GM21367 (cell line): ENCODE measurements around the gene LILRA6.
"Not testable (repeated sequence)": the region's sequence is repeated elsewhere in the genome, so short reads cannot be mapped to it uniquely, and the experiment has no call there.

Source experiments
- ATAC-seq: cut with Tn5 transposase; IDR thresholded peaks from one replicate; pipeline ENCODE4 v1.9.1; 2021; ENCODE audit not compliant: unreplicated experiment

LILRA6 gene

GRCh38 chr19:54242646-54243045 is at the start of gene LILRA6:
LILRA6 (minus strand) TSS chr19:54242790.
- ATAC-seq, result not testable (repeated sequence)

DNA sequence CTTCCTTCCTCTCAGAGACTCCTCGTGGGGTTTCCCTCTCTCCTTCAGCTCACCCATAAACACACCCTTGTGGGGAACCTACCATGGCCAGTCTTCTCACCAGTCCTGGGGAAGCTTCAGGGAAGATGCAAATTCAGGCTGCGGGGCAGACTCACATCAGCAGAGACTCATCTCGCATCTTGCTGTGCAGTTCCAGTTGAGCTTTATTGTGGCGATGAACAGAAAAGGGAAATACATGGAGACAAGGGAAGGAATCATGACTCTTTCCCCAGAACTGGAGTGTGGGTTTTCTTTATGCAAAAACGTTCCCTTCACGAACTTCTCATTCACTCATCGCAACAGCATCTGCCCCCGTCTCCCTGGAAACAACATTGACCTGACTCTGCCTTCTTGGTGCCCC is 46.6 kb upstream of the LILRA6 start:
- ATAC-seq, result not testable (repeated sequence)

GRCh38 chr19:54287456-54287855 is 44.9 kb upstream of the LILRA6 start:
- ATAC-seq, result no peak

DNA sequence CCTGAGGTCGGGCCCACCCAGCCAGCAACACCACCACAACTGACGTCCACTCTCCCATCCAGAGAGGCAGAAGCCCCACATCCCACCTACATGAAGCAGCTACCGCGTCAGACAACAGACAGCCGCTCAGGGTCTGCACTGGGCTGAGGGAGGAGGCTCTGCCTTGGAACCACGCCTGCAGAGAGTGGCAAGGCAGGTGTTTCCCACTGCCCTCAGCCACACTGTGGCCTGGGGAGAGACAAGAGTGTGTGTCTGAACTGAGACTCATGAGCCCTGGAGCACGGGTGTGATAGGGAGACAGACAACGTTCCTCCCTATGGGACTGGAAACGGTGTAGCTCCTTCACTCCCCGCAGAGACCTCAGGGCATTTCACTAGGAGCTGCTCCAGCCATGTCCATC is 43.7 kb upstream of the LILRA6 start:
- not testable (repeated sequence) for ATAC-seq

- ATAC-seq, result not testable (repeated sequence)
Measured at GRCh38 chr19:54285427-54286056, 43.0 kb upstream of the LILRA6 start.

GRCh38 chr19:54282686-54283470 is 40.3 kb upstream of the LILRA6 start:
- no peak for ATAC-seq

DNA sequence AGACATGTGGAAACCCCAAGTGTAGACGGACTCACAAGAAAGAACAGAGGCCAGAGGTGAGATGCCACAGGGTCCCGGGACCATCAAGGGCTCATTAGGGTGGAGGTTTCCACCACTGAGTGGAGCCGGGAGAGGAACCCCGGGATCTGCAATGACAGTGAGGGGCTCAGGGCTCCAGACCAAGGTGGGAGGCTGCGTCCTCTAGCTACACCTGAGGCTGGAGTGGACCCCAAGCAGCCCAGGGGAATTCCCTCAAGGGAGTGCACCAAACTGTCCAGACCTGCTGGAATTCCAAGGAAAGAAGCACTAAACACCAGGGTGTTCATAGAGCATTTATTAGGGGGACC is 39.1 kb upstream of the LILRA6 start:
- not testable (repeated sequence) for ATAC-seq

- ATAC-seq, result no peak
Measured at GRCh38 chr19:54281007-54281728, 38.6 kb upstream of the LILRA6 start, which contains the start of gene LILRB2. LILRB2 (minus strand) TSS chr19:54281110; CDS start chr19:54280496, 614 bp downstream.

DNA sequence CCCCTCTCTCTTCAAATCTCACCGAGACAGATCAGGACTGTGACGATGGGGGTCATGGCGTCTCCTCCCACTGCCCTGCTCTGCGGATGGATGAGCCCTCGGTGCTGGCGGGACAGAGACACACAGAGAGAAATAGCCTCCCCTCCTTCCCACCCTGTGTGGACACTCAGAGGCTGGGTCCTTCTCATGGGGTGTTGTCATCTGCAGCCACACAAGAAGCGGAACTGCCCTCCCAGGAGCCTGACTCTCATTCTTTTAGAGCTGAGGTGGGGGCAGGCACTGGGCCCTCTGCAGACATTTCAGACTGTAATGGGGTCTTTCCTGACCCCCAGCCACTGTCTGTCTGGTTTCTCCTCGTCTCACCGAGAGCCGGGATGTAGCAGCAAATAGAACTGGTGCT is 37.9 kb upstream of the LILRA6 start:
- ATAC-seq, result not testable (repeated sequence)

- ATAC-seq, result not testable (repeated sequence)
Measured at GRCh38 chr19:54280025-54280424, 37.4 kb upstream of the LILRA6 start.

DNA sequence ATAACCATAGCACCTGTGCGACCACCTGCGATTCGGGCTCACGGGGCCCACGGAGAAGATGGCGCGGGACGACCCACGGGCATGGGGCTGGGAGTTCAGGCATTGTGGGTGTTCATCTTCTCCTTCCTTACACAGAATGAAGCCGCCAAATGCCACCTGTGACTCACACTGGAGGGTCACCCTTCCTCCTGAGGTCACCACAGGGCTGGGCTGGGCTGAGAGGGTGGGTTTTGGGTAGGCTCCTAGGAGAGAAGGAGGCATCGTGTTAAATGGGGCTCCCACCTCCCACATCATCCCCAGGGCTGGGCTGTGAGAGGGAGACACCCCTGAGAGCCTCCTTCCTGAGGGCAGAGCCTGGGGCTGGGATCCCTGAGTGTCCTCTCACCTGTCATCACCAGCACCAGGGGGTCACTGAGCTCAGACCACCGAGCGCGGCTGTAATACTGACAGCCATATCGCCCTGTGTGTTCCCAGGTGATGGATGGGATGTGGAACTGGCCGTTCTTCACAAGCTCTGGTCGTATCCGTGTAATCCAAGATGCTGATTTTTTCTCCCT is 36.9 kb upstream of the LILRA6 start:
- ATAC-seq, result no peak

DNA sequence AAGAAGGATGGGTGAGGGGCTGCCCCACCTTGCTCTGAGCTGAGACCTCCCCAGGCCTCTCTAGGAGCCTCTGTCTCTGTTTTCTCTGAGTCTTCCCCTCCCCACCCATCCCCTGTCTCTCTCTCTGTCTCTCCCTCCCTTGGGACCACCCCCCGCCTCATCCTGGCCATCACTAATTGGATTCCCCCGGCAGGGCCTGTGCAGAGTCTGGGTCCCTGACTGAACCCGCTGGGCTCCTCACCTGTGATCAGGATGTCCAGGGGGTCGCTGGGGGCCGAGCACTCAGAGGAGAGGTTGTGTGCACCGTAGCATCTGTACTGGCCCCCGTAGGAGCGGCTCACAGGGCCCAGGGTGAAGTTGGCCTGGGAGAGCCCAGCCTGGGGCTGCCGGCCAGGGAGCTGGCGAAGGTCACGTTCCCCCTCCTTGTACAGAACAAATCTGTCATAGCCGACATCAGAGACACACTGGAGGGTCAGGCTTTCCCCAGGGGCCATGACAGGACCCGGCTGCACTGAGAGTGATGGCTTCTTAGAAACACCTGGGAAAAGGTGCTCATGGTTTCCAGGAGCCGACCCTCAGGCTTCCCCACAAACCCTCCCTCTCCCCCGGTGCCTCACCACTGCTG is 36.1 kb upstream of the LILRA6 start:
- not testable (repeated sequence) for ATAC-seq

GRCh38 chr19:54278056-54278455 is 35.5 kb upstream of the LILRA6 start:
- ATAC-seq, result not testable (repeated sequence)

GRCh38 chr19:54277111-54277615 is 34.6 kb upstream of the LILRA6 start:
- ATAC-seq, result not testable (repeated sequence)

DNA sequence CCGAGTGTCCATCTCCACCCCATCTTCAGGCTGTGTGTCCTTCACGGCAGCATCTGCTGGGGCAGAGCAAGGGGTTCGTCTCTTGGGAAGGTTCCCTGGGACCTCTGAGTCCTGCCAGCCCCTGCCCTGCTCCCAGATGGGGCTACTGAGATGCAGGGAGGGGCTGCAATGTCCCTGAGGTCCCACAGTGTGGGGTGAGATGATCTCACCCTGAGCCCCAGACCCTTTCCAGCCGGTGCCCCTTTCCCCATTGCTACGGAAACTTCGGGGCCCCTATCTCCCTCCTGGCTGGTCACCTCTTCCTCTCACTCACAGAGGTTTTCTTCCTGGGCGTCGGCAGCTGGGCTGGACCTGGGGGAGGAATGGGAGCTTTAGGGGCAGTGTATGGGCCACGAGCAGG is 33.4 kb upstream of the LILRA6 start:
- no peak for ATAC-seq

DNA sequence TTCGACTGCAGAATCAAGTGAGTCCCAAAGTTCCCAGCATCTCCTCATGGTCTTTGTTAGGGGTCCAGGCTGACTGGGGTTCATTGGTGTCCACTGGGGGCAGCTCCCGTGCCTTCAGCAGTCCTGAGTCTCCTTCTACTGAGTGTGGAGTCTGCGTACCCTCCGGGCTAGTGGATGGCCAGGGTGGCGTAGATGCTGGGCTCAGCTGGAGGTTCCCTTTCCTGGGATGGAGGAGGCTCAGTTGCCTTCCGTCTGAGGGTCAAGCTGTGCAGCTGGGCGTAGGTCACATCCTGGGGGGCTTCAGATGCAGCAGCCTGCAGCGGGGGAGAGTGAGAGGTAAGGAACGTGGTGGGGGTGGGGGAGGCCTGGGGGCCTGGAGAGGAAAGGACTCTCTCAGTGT is 31.9 kb upstream of the LILRA6 start:
- ATAC-seq, result not testable (repeated sequence)

DNA sequence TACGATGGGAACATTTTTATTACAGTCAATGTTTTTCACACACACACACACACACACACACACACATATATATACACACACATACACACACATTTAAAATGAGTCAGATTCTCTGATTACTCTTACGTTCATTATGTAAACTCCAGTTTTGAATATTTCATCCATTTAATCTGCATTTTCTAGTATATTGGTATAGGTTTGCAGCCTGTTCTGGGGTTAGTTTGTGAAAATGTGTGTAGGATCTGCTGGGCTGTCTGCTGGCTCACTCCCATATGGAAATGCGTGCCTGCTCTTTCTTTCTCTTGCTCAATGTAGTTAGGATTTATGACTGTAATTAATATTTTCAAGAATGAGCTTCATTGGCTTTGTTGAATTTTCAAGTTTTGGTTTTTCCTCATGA is 31.2 kb upstream of the LILRA6 start:
- no peak for ATAC-seq

DNA sequence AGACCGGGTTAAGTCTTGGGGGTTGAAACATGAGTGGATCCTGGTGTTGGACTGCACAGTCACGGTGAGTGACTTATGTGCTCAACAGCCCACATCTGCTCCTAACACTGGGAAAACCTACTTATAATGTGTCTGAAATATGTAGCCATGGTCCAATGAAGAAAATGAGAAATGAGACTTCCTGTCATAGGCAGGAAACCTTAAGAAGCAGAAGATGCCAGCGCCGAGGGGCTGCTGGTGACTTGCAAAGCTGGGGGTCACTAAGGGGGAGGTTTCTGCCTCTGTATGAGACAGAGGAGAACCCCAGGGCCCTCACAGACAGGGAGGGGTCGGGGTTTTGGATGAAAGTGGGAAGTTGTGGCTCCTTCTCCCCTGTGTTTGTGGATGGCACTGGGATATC is 29.6 kb upstream of the LILRA6 start:
- ATAC-seq, result not testable (repeated sequence)

- ATAC-seq, result not testable (repeated sequence)
Measured at GRCh38 chr19:54271587-54271986, 29.0 kb upstream of the LILRA6 start.

DNA sequence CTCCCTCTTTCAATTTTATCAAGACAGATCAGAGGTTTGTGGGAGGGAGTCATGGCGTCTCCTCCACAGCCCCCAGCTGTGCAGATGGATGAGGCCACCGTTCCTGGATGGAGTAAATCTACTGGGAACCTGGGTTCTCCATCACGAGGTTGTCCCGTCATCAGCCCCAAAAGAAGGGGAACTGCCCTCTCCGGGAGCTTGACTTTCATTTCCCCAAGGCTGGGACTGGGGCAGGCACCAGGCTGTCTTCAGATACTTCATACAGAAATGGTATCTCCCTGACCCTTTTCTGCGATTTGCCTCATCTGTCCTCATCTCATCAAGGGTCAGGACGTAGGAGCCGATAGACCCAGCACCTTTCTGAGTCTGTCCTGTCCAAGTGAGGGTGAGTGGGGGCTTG is 28.5 kb upstream of the LILRA6 start:
- ATAC-seq, result no peak

DNA sequence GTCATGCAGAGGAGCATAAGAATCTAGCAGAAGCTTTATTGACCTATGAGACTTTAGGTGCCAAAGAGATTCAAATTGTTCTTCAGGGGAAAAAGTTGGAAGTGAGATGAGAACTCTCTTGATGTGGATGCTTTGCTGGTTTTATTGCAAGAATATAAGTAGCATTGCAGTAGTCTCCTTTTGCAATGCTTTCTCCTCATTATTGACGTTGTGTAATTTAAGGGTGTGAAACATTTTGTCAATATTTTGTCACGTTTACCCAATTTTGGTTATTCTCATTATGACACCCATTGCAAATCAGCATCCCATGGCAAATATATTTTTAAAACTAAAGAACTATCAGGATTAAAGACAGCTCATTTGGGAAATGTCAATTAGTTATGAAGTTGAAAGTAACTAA is 26.3 kb upstream of the LILRA6 start:
- ATAC-seq, result no peak
